Progenitor cell of endocrine pancreas (in vitro differentiated cells): ENCODE results near the gene TET3. TPM values are rescaled to one million over a fixed set of nuclear protein-coding genes. Genes with fewer than 3 reads are reported as not detected.

Source experiments
- DNase-seq: peaks from one replicate; pipeline ENCODE4 v3.0.0; 2021; ENCODE audit warnings: low spot score; ENCODE audit not compliant: unreplicated experiment
- H3K27ac Mint-ChIP-seq: 2 replicates; pipeline ENCODE4 v1.8.0; 2021; ENCODE audit warnings: mild to moderate bottlenecking, moderate library complexity, mixed read lengths
- H3K27me3 Mint-ChIP-seq: 2 replicates; pipeline ENCODE4 v1.8.0; 2021; ENCODE audit warnings: mixed read lengths
- H3K36me3 Mint-ChIP-seq: 2 replicates; pipeline ENCODE4 v1.8.0; 2022; ENCODE audit warnings: mixed read lengths; ENCODE audit not compliant: insufficient read depth
- H3K4me1 Mint-ChIP-seq: 2 replicates; pipeline ENCODE4 v1.8.0; 2021; ENCODE audit warnings: low read depth, mixed read lengths
- H3K4me3 Mint-ChIP-seq: 2 replicates; pipeline ENCODE4 v1.8.0; 2021; ENCODE audit warnings: low read depth, mild to moderate bottlenecking, moderate library complexity, mixed read lengths
- H3K9me3 Mint-ChIP-seq: 2 replicates; pipeline ENCODE4 v1.8.0; 2021; ENCODE audit warnings: low read depth, mixed read lengths
- CTCF ChIP-seq: fragments of 200-600 bp; sonication (generic); IDR thresholded peaks from one replicate; pipeline ENCODE4 v1.5.0; 2021; ENCODE audit warnings: antibody characterized with exemption, mild to moderate bottlenecking; ENCODE audit not compliant: unreplicated experiment
- total RNA-seq: library from RNA; stranded (reverse); gene quantifications from 2 replicates; pipeline ENCODE4 v1.2.1, GENCODE V29; 2021

The TET3 gene
- total RNA-seq, 1 donor from 2014 or later = 40.7 TPM

- Mint-ChIP-seq H3K36me3 (peaks cover 4% of the 10 kb centered on the region), H3K9me3 (no peaks in the 10 kb centered on the region), H3K4me1 (peaks cover 31% of the 10 kb centered on the region), H3K27me3 (no peaks in the 10 kb centered on the region), H3K4me3 (no peak overlapping the region), H3K27ac (no peak overlapping the region)
- no peak for DNase-seq
- no peak for TF ChIP-seq CTCF
Observed at GRCh38 chr2:74009577-74009976, 24.9 kb downstream of the TET3 start.

DNA sequence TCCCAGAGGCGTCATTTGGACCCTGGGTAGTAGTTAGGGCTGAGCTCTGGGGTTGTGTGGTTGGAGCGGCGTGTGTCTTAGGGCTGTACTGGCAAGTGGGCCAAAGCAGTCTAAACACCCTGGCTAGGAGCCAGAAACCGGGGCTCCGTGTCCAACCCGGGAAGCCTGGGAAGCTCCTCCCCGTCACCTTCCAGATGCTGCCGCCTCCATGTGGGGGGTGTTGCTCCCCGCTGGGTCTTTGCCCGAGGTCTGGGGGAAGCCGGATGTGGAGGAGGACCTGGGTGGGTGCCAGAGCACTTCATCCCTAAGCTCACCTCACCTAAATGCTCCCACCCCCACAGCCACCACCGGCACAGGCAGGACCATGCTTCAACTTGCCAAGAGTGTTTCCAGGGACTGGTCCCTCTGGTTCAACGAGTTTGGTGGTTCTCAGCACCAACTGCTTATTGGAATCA is 25.4 kb downstream of the TET3 start:
- Mint-ChIP-seq H3K27me3 (no peaks in the 10 kb centered on the region), H3K9me3 (no peaks in the 10 kb centered on the region), H3K36me3 (peaks cover 4% of the 10 kb centered on the region), H3K27ac (no peak overlapping the region), H3K4me1 (peaks cover 26% of the 10 kb centered on the region), H3K4me3 (no peak overlapping the region)
- TF ChIP-seq CTCF = no peak
- no peak for DNase-seq

DNA sequence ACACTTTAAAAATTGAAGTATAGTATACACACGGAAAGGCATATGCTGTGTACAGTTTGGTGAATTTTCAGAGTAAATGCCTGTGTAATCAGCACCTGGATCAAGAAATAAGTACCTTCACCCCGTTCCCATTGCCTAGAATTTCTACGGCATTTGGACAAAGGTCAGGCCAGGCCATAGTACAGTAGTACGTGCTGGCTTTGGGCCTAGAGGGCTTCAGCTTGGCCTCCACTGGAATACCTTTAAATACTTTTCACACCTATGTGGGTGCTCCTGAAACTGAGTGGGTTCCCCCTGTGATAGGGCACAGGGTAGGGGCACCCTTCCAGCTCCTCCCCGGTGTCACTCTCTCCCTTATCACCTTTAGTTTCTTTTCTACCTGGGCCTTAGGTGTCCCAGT is 26.5 kb downstream of the TET3 start:
- H3K4me3 Mint-ChIP-seq = no peak overlapping the region
- H3K27ac Mint-ChIP-seq = no peak overlapping the region
- no peaks in the 10 kb centered on the region for H3K9me3 Mint-ChIP-seq
- H3K36me3 Mint-ChIP-seq = no peaks in the 10 kb centered on the region
- peaks cover 21% of the 10 kb centered on the region for H3K4me1 Mint-ChIP-seq
- TF ChIP-seq CTCF = no peak
- DNase-seq = no peak
- H3K27me3 Mint-ChIP-seq = no peaks in the 10 kb centered on the region

DNA sequence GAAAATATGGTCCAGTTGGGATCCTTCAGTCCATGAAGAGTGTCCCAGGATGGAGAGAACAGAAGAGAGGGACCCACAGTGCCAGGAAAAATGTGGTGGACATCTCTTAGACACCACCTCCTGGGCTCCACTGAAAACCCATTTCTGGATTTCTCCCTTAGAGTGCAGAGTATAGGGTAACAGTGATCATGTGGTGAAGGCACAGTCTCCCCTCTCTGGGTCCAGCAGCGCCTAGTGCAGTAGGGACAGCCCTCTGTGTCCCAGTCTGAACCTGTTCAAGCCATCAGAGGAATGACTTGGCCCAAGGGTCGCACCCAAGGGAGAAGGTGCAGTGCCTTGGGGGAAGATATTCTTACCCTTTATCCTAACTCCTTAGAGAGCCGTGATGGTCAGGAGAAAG is 30.1 kb downstream of the TET3 start:
- peaks cover 9% of the 10 kb centered on the region for H3K4me1 Mint-ChIP-seq
- H3K27ac Mint-ChIP-seq = no peak overlapping the region
- no peaks in the 10 kb centered on the region for H3K27me3 Mint-ChIP-seq
- no peak for TF ChIP-seq CTCF
- no peak for DNase-seq
- H3K4me3 Mint-ChIP-seq = no peak overlapping the region
- no peaks in the 10 kb centered on the region for H3K9me3 Mint-ChIP-seq
- no peaks in the 10 kb centered on the region for H3K36me3 Mint-ChIP-seq

GRCh38 chr2:74017223-74017622 is 32.5 kb downstream of the TET3 start:
- TF ChIP-seq CTCF = no peak
- H3K9me3 Mint-ChIP-seq = no peaks in the 10 kb centered on the region
- H3K4me3 Mint-ChIP-seq = no peak overlapping the region
- H3K27me3 Mint-ChIP-seq = no peaks in the 10 kb centered on the region
- DNase-seq = no peak
- H3K27ac Mint-ChIP-seq = no peak overlapping the region
- H3K4me1 Mint-ChIP-seq = peaks cover 14% of the 10 kb centered on the region
- peaks cover 1% of the 10 kb centered on the region for H3K36me3 Mint-ChIP-seq
